Kidney capillary endothelial cell (primary cell): ENCODE measurements around the gene KLHDC8A.
A peak's percentile ranks its signal among the peaks of the same experiment; 100 is the strongest.
"Not testable (repeated sequence)": the region's sequence is repeated elsewhere in the genome, so short reads cannot be mapped to it uniquely, and the experiment has no call there.

Experiments used
- DNase-seq: peaks from one replicate; pipeline ENCODE4 v3.0.0-alpha.2; 2018; ENCODE audit warnings: low spot score

The KLHDC8A gene

GRCh38 chr1:205356440-205357139 is at the start of gene KLHDC8A:
Gene KLHDC8A (minus strand): TSS chr1:205356922. CDS start chr1:205343604, 13,318 bp downstream.
- no peak for DNase-seq

GRCh38 chr1:205406252-205406651 is 49.5 kb upstream of the KLHDC8A start:
- DNase-seq, result not testable (repeated sequence)

GRCh38 chr1:205404484-205404883 is 47.8 kb upstream of the KLHDC8A start:
- not testable (repeated sequence) for DNase-seq

GRCh38 chr1:205398586-205398985 is 41.9 kb upstream of the KLHDC8A start:
- DNase-seq, result no peak

GRCh38 chr1:205396967-205397616 is 40.4 kb upstream of the KLHDC8A start:
- peak; percentile 47 for DNase-seq

- no peak for DNase-seq
Observed at GRCh38 chr1:205395616-205396015, 38.9 kb upstream of the KLHDC8A start.

GRCh38 chr1:205392650-205393049 is 35.9 kb upstream of the KLHDC8A start:
- DNase-seq, result no peak

GRCh38 chr1:205391386-205391785 is 34.7 kb upstream of the KLHDC8A start:
- DNase-seq, result no peak

- no peak for DNase-seq
Observed at GRCh38 chr1:205387845-205388244, 31.1 kb upstream of the KLHDC8A start.

- DNase-seq, result not testable (repeated sequence)
Observed at GRCh38 chr1:205382990-205383389, 26.3 kb upstream of the KLHDC8A start.

GRCh38 chr1:205382561-205382960 is 25.8 kb upstream of the KLHDC8A start:
- no peak for DNase-seq

GRCh38 chr1:205381305-205381704 is 24.6 kb upstream of the KLHDC8A start:
- no peak for DNase-seq

GRCh38 chr1:205380882-205381281 is 24.2 kb upstream of the KLHDC8A start:
- no peak for DNase-seq

- DNase-seq, result no peak
Observed at GRCh38 chr1:205379056-205379455, 22.3 kb upstream of the KLHDC8A start.

GRCh38 chr1:205377355-205377754 is 20.6 kb upstream of the KLHDC8A start:
- no peak for DNase-seq

GRCh38 chr1:205376739-205377138 is 20.0 kb upstream of the KLHDC8A start:
- DNase-seq, result no peak

- DNase-seq, result no peak
Observed at GRCh38 chr1:205375835-205376545, 19.3 kb upstream of the KLHDC8A start.

GRCh38 chr1:205374210-205375078 is 17.7 kb upstream of the KLHDC8A start:
- peak; percentile 34 for DNase-seq

GRCh38 chr1:205373798-205374175 is 17.1 kb upstream of the KLHDC8A start:
- no peak for DNase-seq

- DNase-seq, result no peak
Observed at GRCh38 chr1:205373022-205373797, 16.5 kb upstream of the KLHDC8A start.
